ENCODE results near the gene RNF125.

Gene RNF125

DNA sequence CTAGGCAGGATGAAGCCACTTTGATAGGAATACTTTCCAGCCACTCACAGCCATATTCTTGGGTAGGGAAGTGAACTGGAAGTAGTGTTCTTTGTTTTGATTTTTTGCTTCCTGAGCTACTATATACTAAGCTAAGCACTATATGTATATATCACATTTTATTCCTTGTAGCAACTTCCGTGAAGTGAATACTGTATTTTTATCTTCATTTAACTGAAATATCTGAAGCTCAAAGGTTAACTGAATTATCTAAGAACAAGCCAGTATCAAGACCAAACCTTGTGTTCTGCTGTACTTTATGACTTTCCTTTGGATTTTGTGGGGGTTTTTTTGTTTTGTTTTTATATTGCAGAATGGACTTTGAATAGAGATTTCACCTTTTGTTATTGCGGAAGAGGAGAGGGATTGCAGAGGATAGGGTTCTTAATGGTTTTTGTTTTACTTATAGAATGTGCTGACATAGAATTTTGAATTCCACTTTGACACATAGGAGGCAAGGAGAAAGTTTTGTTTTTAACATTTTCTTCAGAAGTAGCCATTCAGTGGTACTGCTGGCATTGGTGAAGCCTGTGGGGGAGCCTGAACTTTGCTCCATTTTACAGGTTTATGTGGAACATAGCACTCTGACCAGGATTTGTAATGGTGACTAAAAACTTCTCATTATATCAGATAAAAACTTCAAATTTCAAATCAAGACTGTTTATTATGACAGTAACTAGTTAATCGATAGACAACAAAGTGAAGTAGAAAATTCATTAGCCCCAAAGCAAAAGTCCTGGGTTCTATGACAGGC lies 48.9 kb downstream of the RNF125 start:
- DNase-seq (ENCODE audit: extremely low spot score): no peak
- TF ChIP-seq LEF1 (IDR thresholded peaks at IDR 0.05; ENCODE audit: borderline replicate concordance) (no peak), CTBP1 (IDR thresholded peaks at IDR 0.05; ENCODE audit: borderline replicate concordance) (no peak), FOXM1 (IDR thresholded peaks at IDR 0.05; ENCODE audit: borderline replicate concordance) (no peak), FOXA1 (IDR thresholded peaks at IDR 0.05) (no peak), ARNT (IDR thresholded peaks at IDR 0.05) (no peak), ZNF384 (IDR thresholded peaks at IDR 0.05) (no peak), ELF4 (IDR thresholded peaks at IDR 0.05) (no peak), L3MBTL2 (conservative IDR thresholded peaks at IDR 0.05) (no peak), NFRKB (IDR thresholded peaks at IDR 0.05) (no peak), HDGF (IDR thresholded peaks at IDR 0.05; ENCODE audit: borderline replicate concordance) (no peak), SUZ12 (IDR thresholded peaks at IDR 0.05) (no peak)
- POLR2A ChIA-PET: no interaction called here
- CTCF ChIA-PET: no interaction called here

DNA sequence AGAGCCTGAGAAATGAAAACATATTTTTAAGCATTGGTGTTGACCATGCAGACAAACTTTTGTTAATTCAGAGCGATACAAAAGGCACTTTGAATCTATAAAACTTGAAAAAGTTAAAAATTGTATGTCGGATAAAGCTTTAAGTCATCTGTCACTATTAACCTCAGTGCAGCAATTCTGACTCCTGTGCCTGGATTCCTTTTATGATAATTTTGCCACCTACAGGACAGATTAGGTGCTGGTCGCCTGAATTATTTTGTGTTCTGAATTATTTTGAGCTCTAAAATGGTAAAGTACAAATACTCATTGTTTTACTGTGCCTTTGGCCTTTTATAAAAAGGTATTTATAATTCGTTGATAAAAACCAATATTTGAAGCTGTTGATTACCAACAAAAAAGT lies 53.7 kb downstream of the RNF125 start:
- CTCF ChIA-PET: interaction anchor here (0.5 to 1.5 kb wide), 21 partner anchors 8 to 1001 kb away, joined by 3 to 8 read pairs (median 4); partner anchors contain the start of genes RNF125 and TRAPPC8
- POLR2A ChIA-PET: interaction anchor here (0.6 to 1.5 kb wide), 4 partner anchors 19 to 129 kb away, joined by 3 to 8 read pairs (median 4); partner anchors contain the start of genes RNF125, RNF138 and TRAPPC8

DNA sequence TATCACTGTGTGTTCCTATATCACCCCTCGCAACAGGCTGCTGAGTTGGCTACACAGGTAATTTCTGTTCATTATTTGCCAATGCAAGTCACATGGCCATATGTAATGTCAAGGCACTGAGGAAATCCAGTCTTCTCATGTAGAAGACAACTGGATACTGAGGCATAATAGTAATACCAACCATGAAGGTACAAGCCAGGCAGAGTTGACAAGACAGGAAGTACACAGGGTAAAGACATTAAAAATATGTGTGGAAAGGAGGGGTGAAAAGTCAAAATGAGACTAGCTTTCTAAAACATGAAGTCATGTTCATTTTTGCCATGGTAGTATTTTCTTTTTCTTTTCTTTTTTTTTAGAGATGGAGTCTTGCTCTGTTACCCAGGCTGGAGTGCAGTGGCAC lies 55.6 kb downstream of the RNF125 start:
- DNase-seq (ENCODE audit: extremely low spot score): no peak
- CTCF ChIA-PET: interaction anchor here (0.6 kb wide), 1 partner anchor 85 kb away, joined by 6 read pairs; no protein-coding TSS in a partner anchor
- POLR2A ChIA-PET: no interaction called here
- TF ChIP-seq ZNF384 (IDR thresholded peaks at IDR 0.05) (no peak), L3MBTL2 (conservative IDR thresholded peaks at IDR 0.05) (no peak), LEF1 (IDR thresholded peaks at IDR 0.05; ENCODE audit: borderline replicate concordance) (no peak), HDGF (IDR thresholded peaks at IDR 0.05; ENCODE audit: borderline replicate concordance) (no peak), ELF4 (IDR thresholded peaks at IDR 0.05) (no peak), SUZ12 (IDR thresholded peaks at IDR 0.05) (no peak), ARNT (IDR thresholded peaks at IDR 0.05) (no peak), NFRKB (IDR thresholded peaks at IDR 0.05) (no peak), CTBP1 (IDR thresholded peaks at IDR 0.05; ENCODE audit: borderline replicate concordance) (no peak), FOXA1 (IDR thresholded peaks at IDR 0.05) (no peak)

More for the DNA sequence above, 53.7 kb downstream of the RNF125 start:
- DNase-seq (ENCODE audit: extremely low spot score): peak; percentile 59
- TF ChIP-seq BHLHE40 (IDR thresholded peaks at IDR 0.05; ENCODE audit: borderline replicate concordance): no peak
- TF ChIP-seq, protein P1, sequence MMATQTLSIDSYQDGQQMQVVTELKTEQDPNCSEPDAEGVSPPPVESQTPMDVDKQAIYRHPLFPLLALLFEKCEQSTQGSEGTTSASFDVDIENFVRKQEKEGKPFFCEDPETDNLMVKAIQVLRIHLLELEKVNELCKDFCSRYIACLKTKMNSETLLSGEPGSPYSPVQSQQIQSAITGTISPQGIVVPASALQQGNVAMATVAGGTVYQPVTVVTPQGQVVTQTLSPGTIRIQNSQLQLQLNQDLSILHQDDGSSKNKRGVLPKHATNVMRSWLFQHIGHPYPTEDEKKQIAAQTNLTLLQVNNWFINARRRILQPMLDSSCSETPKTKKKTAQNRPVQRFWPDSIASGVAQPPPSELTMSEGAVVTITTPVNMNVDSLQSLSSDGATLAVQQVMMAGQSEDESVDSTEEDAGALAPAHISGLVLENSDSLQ (IDR thresholded peaks at IDR 0.05): no peak
- no peak for TF ChIP-seq FOXA1 (IDR thresholded peaks at IDR 0.05)
- TF ChIP-seq SP1 (IDR thresholded peaks at IDR 0.05): no peak
- no peak for TF ChIP-seq SUZ12 (IDR thresholded peaks at IDR 0.05)

DNA sequence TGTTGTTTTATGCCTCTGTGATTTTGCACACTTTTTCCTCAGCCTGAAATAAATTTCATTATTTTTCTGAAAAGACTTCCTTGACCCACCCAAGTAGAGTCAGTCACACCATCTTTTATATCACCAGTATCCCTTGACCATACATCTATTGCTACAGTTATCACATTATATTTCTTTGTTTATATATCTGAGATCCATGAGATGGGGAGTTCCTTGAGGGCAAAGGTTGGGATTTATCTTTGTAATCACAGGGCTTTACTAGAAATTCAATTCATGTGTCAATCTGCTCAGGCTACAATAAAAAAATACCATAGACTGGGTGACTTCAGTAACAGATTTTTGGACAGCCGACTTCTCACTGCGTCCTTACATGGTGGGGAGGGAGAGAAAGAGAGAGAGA lies 60.2 kb downstream of the RNF125 start:
- POLR2A ChIA-PET: interaction anchor here (2.1 kb wide), 1 partner anchor 13 kb away, joined by 8 read pairs; the partner anchor contains the start of gene RNF138

DNA sequence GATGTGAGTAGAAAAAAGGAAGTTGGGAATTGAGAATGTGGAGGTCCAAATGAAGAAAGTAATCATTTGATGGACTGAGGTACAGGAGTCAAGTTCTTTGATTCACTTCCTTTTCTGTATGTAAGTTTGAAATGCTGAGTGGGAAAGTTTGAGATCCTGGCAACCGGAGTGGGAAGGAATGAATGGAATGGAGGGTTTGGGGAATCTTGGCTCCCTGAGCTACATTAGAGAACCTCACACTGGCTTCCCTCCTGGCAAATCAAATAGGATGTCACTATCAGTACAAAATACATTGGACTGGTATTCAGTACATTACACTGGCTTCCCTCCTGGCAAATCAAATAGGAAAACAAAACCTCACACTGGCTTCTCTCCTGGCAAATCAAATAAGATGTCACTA lies 63.3 kb downstream of the RNF125 start:
- DNase-seq (ENCODE audit: extremely low spot score): no peak
- TF ChIP-seq FOXK2 (IDR thresholded peaks at IDR 0.05) (no peak), L3MBTL2 (conservative IDR thresholded peaks at IDR 0.05) (no peak), CTBP1 (IDR thresholded peaks at IDR 0.05; ENCODE audit: borderline replicate concordance) (no peak), FOXM1 (IDR thresholded peaks at IDR 0.05; ENCODE audit: borderline replicate concordance) (no peak), FOXA1 (IDR thresholded peaks at IDR 0.05) (no peak), ZNF384 (IDR thresholded peaks at IDR 0.05) (no peak), TARDBP (IDR thresholded peaks at IDR 0.05) (no peak), LEF1 (IDR thresholded peaks at IDR 0.05; ENCODE audit: borderline replicate concordance) (no peak), NFRKB (IDR thresholded peaks at IDR 0.05) (no peak), HDGF (IDR thresholded peaks at IDR 0.05; ENCODE audit: borderline replicate concordance) (no peak), ARNT (IDR thresholded peaks at IDR 0.05) (no peak), BHLHE40 (IDR thresholded peaks at IDR 0.05; ENCODE audit: borderline replicate concordance) (no peak), ELF4 (IDR thresholded peaks at IDR 0.05) (no peak), SUZ12 (IDR thresholded peaks at IDR 0.05) (no peak), SP1 (IDR thresholded peaks at IDR 0.05) (no peak)
- TF ChIP-seq, protein P1 (IDR thresholded peaks at IDR 0.05): no peak
- CTCF ChIA-PET: no interaction called here
- POLR2A ChIA-PET: no interaction called here

More for the DNA sequence above, 60.2 kb downstream of the RNF125 start:
- TF ChIP-seq, protein P1 (IDR thresholded peaks at IDR 0.05): no peak
- TF ChIP-seq SUZ12 (IDR thresholded peaks at IDR 0.05) (no peak), BHLHE40 (IDR thresholded peaks at IDR 0.05; ENCODE audit: borderline replicate concordance) (no peak)
- DNase-seq (ENCODE audit: extremely low spot score): no peak
- CTCF ChIA-PET: interaction anchor here (0.6 kb wide), 1 partner anchor 172 kb away, joined by 5 read pairs; no protein-coding TSS in a partner anchor

DNA sequence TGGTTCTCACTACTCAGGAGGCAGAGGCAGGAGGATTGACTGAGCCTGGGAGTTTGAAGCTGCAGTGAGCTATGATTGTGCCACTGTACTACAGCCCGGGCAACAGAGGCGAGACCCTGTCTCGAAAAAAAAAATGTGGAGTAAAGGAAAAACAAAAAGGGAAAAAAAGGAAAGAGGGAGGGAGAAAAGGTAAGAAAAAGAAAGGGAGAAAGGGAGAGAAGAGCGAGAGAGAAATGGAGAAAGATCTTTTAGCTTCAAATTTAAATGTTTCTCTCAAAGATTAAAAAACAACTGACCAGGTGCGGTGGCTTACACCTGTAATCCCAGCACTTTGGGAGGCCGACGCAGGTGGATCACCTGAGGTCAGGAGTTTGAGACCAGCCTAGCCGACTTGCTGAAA lies 65.2 kb downstream of the RNF125 start:
- ChIA-PET POLR2A (interaction anchor here (1.1 to 1.6 kb wide), 2 partner anchors 8 to 64 kb away, joined by 4 to 7 read pairs; partner anchors contain the start of gene RNF138), CTCF (interaction anchor here (2.1 kb wide), 1 partner anchor 12 kb away, joined by 8 read pairs; no protein-coding TSS in a partner anchor)
- TF ChIP-seq TARDBP (IDR thresholded peaks at IDR 0.05) (no peak), FOXA1 (IDR thresholded peaks at IDR 0.05) (no peak), HDGF (IDR thresholded peaks at IDR 0.05; ENCODE audit: borderline replicate concordance) (no peak), ZNF384 (IDR thresholded peaks at IDR 0.05) (no peak), FOXK2 (IDR thresholded peaks at IDR 0.05) (no peak), L3MBTL2 (conservative IDR thresholded peaks at IDR 0.05) (no peak), BHLHE40 (IDR thresholded peaks at IDR 0.05; ENCODE audit: borderline replicate concordance) (no peak), ELF4 (IDR thresholded peaks at IDR 0.05) (no peak), CTBP1 (IDR thresholded peaks at IDR 0.05; ENCODE audit: borderline replicate concordance) (no peak), SP1 (IDR thresholded peaks at IDR 0.05) (no peak), SUZ12 (IDR thresholded peaks at IDR 0.05) (no peak), LEF1 (IDR thresholded peaks at IDR 0.05; ENCODE audit: borderline replicate concordance) (no peak), NFRKB (IDR thresholded peaks at IDR 0.05) (no peak), FOXM1 (IDR thresholded peaks at IDR 0.05; ENCODE audit: borderline replicate concordance) (no peak), ARNT (IDR thresholded peaks at IDR 0.05) (no peak)
- TF ChIP-seq, protein P1 (IDR thresholded peaks at IDR 0.05): no peak
- no peak for DNase-seq (ENCODE audit: extremely low spot score)

Measured in HEK293T (cell line).